T-helper 1 cell treated with Interleukin-12 subunit alpha and Interleukin-12 subunit beta and Interleukin-4 antibody, amounts not matched to agents 30 ng/mL and 1 ng/mL, for 36 hours (primary cell): ENCODE results near the gene HLCS. TPM values are rescaled to one million over a fixed set of nuclear protein-coding genes. Genes with fewer than 3 reads are reported as not detected.

Experiments used
- intact Hi-C: fragments of 100-400 bp; cut with micrococcal nuclease; formaldehyde crosslinking; loops from one replicate; pipeline ENCODE4 v1.15.1; 2024
- total RNA-seq: library from RNA; stranded (reverse); gene quantifications from 2 replicates; pipeline ENCODE4 v1.2.3, GENCODE V29; 2022

The HLCS gene
- total RNA-seq, 1 donor from 2014 or later, result 16.2 TPM

DNA sequence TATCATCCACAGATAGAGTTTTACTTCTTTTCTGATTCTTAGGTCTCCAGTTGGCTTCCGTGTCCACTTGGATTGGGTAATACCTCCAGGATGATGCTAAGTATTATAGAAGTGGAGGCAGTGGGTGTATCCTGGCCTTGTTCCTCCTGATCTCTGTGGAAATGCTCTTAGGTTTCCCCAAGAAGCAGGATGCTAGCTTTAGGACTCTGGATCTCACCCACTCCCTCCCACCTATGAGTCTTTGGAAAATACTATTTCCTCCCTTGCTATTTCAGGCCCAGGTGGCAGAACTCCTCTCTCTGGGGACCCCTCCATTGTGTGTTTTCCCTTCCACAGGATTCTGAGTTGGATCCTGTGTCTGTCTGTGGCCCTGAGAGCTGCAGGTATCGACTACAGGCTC lies 180.9 kb downstream of the HLCS start:
- intact Hi-C loops, result no loop called here

GRCh38 chr21:36784947-36785346 lies 181.5 kb downstream of the HLCS start:
- intact Hi-C loops, result no loop called here

GRCh38 chr21:36783612-36784374 lies 182.7 kb downstream of the HLCS start:
- intact Hi-C loops, result no loop called here

GRCh38 chr21:36780861-36781260 lies 185.6 kb downstream of the HLCS start:
- intact Hi-C loops, result no loop called here

DNA sequence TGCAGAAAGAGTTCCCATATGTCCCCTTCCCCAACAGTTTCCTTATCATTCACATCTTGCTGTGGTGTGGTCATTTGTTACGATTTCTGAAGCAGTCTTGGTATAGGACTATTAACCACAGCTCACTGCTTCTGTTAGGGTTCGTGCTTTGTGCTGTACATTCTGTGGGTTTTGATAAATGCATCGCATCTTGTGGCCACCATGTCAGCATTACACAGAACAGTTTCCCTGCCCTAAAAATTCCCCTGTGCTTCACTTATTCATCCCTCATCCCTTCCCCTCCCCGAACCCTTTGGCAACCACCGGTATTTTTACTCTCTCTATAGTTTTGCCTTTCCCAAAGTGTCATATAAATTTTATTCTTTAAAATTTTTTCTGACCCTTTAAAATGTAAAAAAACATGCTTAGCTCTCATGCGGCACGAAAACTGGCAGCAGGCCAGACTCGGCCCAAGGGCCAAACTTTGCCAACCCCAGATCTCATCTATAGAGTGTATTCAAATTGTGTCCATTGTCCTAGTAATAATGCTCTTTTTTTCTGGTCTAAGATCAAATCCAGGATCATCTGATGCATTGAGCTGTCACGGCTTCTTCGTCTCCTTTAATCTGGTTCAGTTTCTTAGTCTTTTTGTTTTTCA lies 189.4 kb downstream of the HLCS start:
- intact Hi-C loops, result no loop called here

- intact Hi-C loops, result no loop called here
Measured at GRCh38 chr21:36773995-36774394, 192.5 kb downstream of the HLCS start.

DNA sequence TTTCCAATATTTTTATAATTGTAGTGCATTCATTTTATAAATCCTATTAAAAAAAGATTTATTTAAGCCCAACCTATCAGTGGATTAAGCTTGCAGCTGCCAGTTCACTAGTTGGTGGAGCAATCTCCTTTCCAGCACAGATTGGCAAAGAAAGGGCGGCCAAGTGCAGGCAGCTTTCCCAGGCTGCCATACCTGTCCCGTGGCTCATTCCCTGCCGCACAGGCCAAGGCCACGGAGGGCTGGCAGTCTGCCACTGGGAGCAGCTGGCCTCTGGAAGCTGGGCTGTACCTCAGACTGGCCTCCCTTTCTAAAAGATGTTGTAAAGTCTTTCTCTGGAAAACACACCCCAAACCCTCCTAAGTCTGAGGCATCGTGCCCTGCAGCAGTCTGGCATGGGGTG lies 193.4 kb downstream of the HLCS start:
- intact Hi-C loops, result no loop called here

DNA sequence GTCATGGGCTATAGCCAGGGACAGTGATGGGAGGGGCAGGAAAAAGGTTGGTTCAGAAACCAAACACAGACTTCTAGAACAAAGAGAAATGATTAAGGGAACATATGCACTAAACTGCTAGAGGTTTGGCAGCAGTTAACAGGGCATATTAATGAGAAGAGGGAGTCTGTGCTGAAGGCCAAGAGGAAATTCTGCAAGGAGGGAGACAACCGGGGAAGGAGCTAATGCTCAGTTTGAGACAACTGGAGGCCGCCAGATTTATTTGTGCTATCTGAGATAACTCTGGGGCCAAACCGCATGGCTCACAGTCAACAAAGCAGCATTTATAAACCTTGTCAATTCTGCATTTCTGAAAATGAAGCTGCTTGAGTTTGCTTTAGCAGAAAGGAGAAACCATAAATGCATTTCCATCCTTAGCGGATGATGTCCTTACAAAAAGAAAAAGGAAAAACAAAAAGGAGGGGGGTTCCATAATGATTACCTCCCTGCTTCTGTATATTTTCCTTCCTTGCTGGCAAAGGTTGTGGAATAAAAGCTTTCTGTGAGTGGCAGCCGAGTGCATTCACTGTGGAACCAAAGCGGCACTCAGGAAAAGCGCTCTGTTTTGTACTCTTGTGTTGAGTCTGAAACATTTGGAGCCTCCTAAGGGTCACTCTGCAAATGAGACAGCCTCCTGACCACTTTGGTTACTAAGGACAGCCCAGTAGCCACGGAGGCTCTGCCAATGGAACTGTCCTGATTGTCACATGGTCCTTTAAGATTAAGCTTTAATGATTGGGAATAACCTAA lies 197.2 kb downstream of the HLCS start:
- intact Hi-C loops, result no loop called here

DNA sequence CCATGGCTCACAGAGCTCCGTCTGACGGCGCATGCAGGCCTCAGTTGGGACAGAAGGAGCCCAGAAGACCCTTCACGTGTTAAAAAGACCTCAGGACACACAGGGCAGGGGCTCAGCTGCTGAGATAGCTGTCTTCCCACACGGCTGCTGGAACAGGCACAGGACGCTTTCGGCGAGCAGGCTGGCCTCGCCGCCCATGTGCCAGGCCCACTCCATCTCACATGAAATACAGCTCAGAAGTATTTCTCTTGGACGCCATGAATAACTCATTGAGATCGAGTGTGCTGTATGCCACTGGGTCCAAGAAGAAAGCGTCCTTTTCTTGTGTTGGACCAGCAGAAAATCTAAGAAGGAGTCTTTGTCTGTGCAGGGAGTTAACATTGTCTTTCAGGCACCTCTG lies 198.0 kb downstream of the HLCS start:
- intact Hi-C loops, result no loop called here

DNA sequence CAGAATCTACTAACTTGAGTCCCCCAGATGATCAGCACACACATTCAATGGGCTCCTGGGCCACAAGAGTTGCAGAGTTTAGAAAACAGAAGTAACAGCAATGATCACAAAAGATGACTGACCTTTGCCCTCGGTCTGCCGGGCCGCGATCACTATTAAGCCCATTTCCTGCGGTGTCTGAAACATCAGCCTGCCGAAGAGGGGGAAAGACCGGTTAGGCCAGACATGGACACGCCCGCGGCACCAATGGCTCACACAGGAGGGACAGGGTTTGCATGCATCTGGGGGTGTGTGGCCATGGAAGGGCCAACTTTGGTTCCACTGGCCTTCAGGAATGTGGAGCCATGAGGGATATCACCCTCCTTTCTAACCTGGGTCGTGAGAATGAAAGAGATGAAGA lies 199.4 kb downstream of the HLCS start:
- intact Hi-C loops, result no loop called here

- intact Hi-C loops, result no loop called here
Measured at GRCh38 chr21:36766511-36766910, 200.0 kb downstream of the HLCS start.

GRCh38 chr21:36765229-36765628 lies 201.2 kb downstream of the HLCS start:
- intact Hi-C loops, result no loop called here

GRCh38 chr21:36763305-36763704 lies 203.2 kb downstream of the HLCS start:
- intact Hi-C loops, result no loop called here

DNA sequence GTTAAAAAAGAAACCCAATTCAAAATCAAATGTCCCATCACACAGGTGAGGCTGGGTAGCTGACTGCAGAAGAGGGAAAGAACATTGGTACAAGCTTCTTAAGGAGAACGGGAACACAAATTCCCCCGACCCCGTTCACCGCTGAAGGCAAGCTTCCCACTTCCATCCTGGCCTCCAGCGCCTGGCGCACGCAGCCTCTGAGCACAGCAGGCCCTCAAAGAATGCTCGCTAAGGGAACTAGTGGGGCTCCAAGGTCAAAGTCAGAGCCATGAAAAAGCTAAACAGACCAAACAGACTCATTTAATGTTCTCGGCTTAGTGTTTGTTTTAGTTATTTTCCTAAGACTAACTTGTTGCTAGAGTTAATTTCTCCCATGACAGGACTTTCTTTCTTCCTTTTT lies 203.8 kb downstream of the HLCS start:
- intact Hi-C loops, result no loop called here

GRCh38 chr21:36761685-36762084 lies 204.8 kb downstream of the HLCS start:
- intact Hi-C loops, result no loop called here

GRCh38 chr21:36759348-36760083 lies 207.0 kb downstream of the HLCS start:
- intact Hi-C loops, result no loop called here

GRCh38 chr21:36757196-36757595 lies 209.3 kb downstream of the HLCS start:
- intact Hi-C loops, result no loop called here

- intact Hi-C loops, result no loop called here
Measured at GRCh38 chr21:36756527-36756926, 209.9 kb downstream of the HLCS start.

GRCh38 chr21:36754241-36754898 lies 212.1 kb downstream of the HLCS start:
- intact Hi-C loops, result no loop called here

DNA sequence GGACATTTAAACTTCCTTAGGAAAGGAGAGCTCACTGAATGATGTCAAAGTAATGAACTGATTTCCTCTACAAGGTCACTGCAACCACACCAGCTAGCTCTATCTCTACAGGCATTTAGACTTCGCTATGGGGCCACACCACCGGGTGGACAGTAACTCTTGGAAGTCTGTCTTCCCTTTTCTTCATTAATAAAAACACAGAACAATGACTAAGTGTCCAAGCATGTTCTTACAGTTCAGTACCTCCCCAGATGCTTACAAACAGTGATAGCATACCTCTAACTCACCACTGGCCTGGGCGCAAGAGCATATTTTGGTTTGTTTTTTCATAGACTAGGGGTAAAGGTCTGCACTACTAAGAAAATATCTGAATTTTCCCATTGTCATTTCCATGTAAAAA lies 212.9 kb downstream of the HLCS start:
- intact Hi-C loops, result no loop called here

- intact Hi-C loops, result no loop called here
Measured at GRCh38 chr21:36751383-36751782, 215.1 kb downstream of the HLCS start.
